Measurements from ENCODE around the gene FLT3LG.

Gene FLT3LG

DNA sequence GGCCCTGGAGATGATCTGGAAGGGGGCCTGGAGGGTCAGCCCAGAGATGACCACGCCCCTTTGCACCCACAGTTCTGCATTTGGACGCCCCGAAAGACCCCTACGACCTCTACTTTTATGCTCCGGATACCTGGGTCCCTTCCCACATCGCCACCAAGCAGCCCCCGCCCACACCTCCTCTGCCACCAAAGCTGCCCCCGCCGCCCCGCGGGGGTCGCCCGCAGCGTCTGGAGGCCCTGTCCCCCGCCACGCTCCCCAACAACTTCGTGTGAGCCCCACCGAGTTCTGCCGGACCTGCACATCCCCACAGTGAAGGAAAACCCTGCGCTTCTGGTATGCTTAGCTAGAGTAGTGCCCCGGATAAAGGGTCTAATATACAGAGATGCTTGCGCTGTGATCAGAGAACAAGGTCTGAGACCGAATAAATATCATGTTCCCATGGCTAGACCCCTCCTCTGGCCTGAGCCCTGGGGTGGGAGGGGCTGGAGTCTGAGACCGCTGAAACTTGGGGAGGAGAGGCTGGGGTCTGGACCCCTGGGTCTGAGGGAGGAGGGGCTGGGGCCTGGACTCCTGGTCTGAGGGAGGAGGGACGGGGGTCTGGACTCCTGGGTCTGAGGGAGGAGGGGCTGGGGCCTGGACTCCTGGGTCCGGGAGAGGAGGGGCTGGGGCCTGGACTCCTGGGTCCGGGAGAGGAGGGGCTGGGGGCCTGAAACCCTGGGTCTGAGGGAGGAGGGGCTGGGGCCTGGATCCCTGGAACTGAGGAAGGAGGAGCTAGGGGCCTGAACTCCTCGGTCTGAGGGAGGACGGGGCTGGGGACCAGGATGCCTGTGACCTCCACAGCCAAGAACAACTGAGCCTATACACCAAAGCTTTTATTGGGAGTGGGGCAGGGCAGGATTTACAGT, 45.2 kb upstream of the FLT3LG start:
- H3K4me3 ChIP-seq (ENCODE audit: low read depth, low read length): no peak overlapping the region
- DNase-seq (ENCODE audit: low read depth): no peak
- no peak for TF ChIP-seq POLR2A (IDR thresholded peaks at IDR 0.05; ENCODE audit: extremely low read depth, insufficient read length)
- TF ChIP-seq, protein P1, sequence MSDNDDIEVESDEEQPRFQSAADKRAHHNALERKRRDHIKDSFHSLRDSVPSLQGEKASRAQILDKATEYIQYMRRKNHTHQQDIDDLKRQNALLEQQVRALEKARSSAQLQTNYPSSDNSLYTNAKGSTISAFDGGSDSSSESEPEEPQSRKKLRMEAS (IDR thresholded peaks at IDR 0.05; ENCODE audit: low read depth, low read length): no peak
- TF ChIP-seq MYC (IDR thresholded peaks at IDR 0.05; ENCODE audit: low read depth, low read length): no peak
- TF ChIP-seq, protein P2, sequence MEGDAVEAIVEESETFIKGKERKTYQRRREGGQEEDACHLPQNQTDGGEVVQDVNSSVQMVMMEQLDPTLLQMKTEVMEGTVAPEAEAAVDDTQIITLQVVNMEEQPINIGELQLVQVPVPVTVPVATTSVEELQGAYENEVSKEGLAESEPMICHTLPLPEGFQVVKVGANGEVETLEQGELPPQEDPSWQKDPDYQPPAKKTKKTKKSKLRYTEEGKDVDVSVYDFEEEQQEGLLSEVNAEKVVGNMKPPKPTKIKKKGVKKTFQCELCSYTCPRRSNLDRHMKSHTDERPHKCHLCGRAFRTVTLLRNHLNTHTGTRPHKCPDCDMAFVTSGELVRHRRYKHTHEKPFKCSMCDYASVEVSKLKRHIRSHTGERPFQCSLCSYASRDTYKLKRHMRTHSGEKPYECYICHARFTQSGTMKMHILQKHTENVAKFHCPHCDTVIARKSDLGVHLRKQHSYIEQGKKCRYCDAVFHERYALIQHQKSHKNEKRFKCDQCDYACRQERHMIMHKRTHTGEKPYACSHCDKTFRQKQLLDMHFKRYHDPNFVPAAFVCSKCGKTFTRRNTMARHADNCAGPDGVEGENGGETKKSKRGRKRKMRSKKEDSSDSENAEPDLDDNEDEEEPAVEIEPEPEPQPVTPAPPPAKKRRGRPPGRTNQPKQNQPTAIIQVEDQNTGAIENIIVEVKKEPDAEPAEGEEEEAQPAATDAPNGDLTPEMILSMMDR (IDR thresholded peaks at IDR 0.05; ENCODE audit: low read depth, low read length): no peak

DNA sequence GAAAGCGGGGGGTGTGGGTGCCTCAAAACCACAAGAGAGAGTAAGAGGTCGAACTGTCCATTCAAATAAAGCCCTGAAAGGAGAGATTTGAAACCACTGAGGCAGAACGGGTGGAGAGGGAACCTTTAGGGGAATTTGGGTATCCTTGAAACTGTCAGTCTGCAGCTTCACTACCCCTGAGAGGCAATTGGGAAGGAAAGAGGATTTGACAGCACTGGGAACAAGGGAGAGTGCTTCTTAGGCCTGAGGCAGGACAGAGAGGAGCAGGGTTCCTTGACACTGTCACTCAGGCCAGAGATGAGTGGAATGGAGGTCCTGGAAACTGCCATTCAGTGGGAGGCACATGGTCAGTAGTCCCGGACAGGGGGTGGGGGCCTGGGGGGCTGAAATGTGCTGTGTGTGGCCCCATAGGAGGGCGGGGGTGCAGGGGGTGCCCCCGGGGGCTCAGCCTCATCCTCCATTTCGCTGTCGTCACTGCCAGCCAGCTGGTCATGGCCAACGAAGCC, 43.8 kb upstream of the FLT3LG start:
- TF ChIP-seq, protein P2 (IDR thresholded peaks at IDR 0.05; ENCODE audit: low read depth, low read length): no peak
- TF ChIP-seq MYC (IDR thresholded peaks at IDR 0.05; ENCODE audit: low read depth, low read length) (no peak), POLR2A (IDR thresholded peaks at IDR 0.05; ENCODE audit: extremely low read depth, insufficient read length) (no peak)
- TF ChIP-seq, protein P1 (IDR thresholded peaks at IDR 0.05; ENCODE audit: low read depth, low read length): peak; percentile 12; the same call in 1 of the 2 replicates
- H3K4me3 ChIP-seq (ENCODE audit: low read depth, low read length): no peak overlapping the region
- no peak for DNase-seq (ENCODE audit: low read depth)

DNA sequence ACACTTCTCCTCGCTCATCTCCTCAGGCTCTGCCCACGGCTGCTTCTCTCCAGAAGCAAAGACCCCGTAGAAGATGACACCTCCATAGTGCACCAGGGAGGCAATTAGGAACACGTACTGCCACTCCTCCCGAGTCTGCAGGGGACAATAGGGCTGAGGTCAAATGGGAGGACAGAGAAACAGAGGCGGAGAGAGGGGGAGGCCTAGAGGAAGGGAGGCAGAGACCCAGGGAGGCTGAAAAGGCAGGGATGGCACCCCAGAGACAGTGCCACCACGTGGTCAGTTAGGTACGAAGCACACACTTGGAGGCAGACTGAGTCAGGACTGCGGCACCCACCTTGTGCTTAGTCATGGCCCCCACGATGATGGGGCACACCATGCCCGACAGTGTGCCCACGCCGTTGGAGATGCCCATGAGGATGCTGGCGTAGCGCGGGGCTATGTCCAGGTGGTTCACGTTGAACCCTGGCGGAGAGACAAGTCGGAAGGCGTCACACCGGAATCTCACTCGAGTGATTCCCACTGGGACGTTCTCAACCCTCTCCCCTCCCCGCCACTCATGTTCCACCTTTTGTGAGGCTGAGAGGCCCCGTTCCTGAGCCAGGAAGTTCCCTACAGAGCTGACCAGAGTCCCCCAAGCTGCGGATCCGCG, 43.2 kb upstream of the FLT3LG start:
- TF ChIP-seq POLR2A (IDR thresholded peaks at IDR 0.05; ENCODE audit: extremely low read depth, insufficient read length) (no peak), MYC (IDR thresholded peaks at IDR 0.05; ENCODE audit: low read depth, low read length) (no peak)
- TF ChIP-seq, protein P1 (IDR thresholded peaks at IDR 0.05; ENCODE audit: low read depth, low read length): peak; percentile 97
- TF ChIP-seq, protein P2 (IDR thresholded peaks at IDR 0.05; ENCODE audit: low read depth, low read length): peak; percentile 57
- peak; percentile 69 for DNase-seq (ENCODE audit: low read depth)
- no peak overlapping the region for H3K4me3 ChIP-seq (ENCODE audit: low read depth, low read length)

DNA sequence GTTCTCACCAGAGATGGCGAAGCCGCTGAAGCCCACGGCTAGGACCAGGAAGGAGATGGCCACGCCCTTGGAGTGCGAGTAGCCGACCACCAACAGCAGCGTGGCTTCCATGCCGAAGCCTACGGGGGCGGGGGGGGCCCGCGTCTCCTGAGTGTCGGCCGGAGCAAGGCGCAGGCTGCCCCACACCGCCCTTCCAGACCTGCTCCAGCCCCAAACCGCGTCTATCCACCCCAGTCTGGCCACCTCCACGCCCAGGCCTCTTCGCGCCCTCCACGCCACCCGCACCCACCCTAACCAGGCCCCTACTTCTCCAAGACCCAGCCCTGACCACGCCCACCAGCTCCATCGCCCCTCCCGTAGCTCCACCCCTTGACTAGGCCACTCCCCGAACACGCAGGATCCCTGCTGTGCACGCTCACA, 42.7 kb upstream of the FLT3LG start:
- DNase-seq (ENCODE audit: low read depth): no peak
- TF ChIP-seq POLR2A (IDR thresholded peaks at IDR 0.05; ENCODE audit: extremely low read depth, insufficient read length) (no peak), MYC (IDR thresholded peaks at IDR 0.05; ENCODE audit: low read depth, low read length) (no peak)
- TF ChIP-seq, protein P1 (IDR thresholded peaks at IDR 0.05; ENCODE audit: low read depth, low read length): no peak
- TF ChIP-seq, protein P2 (IDR thresholded peaks at IDR 0.05; ENCODE audit: low read depth, low read length): no peak
- H3K4me3 ChIP-seq (ENCODE audit: low read depth, low read length): no peak overlapping the region

DNA sequence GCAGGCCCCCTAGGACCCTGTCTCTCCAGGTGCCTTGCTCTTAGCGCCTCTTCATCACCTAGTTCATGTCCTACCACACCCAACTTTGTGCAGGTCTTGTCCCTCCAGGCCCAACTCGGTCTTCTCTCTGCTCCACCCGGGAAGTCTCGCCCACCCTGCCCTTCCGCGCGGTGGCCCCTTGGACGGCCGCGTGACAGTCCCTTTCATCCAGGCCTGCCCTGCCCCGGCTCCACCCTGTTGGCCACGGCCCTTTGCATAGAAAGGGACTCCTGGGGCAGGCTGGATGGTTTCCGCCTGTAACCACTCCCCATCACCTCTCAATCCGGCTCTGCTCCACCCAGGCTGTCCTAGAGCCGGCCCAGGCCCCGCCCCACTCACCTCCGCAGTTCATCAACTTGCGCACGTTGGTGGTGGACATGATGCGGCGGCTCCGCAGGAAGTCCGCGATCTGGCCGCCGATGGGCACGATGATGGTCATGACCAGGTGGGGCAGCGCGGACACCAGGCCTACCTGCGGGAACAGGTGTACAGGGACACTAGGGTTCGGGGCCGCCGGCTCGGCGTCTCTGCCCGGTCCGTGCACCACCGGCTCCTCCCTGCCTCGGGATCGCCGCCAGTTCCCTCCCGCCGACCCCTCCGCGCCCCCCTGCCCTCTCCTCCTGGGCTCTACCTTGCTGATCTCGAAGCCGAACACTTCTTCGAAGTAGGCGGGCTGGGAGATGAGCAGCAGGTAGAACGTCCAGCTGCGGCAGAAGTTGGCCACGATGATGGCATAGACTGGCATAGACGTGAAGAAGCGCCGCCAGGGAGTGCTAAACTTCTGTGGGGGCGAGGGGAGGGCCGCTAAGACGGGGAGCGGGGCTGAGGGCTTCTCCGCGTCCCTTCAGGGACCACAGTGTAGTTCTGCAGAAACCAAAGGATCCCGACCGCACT, 41.6 kb upstream of the FLT3LG start:
- TF ChIP-seq MYC (IDR thresholded peaks at IDR 0.05; ENCODE audit: low read depth, low read length) (no peak), POLR2A (IDR thresholded peaks at IDR 0.05; ENCODE audit: extremely low read depth, insufficient read length) (no peak)
- TF ChIP-seq, protein P2 (IDR thresholded peaks at IDR 0.05; ENCODE audit: low read depth, low read length): no peak
- TF ChIP-seq, protein P1 (IDR thresholded peaks at IDR 0.05; ENCODE audit: low read depth, low read length): no peak
- no peak overlapping the region for H3K4me3 ChIP-seq (ENCODE audit: low read depth, low read length)
- DNase-seq (ENCODE audit: low read depth): no peak

Data from NB4 (cell line).